GM06990 (cell line): Measurements from ENCODE around the gene TCF4.

Experiments used
- DNase-seq: peaks from one replicate; pipeline ENCODE4 v3.0.0-alpha.2; 2011; ENCODE audit not compliant: insufficient read length; ENCODE audit errors: extremely low read depth
- H3K27me3 ChIP-seq: replicated peaks from 2 replicates; pipeline ENCODE4 v1.6.0; 2011; ENCODE audit warnings: low read length; ENCODE audit not compliant: control insufficient read depth, insufficient read depth
- H3K36me3 ChIP-seq: 2 replicates; pipeline ENCODE4 v1.5.1; 2011; ENCODE audit warnings: low read length; ENCODE audit not compliant: control insufficient read depth, insufficient read depth
- H3K4me3 ChIP-seq: replicated peaks from 2 replicates; pipeline ENCODE4 v1.5.1; 2011; ENCODE audit warnings: low read depth, mild to moderate bottlenecking, control low read depth, low read length
- CTCF ChIP-seq: IDR thresholded peaks from 2 replicates; pipeline ENCODE4 v1.5.1; 2011; ENCODE audit warnings: low read length, control low read depth, mild to moderate bottlenecking, inconsistent platforms; ENCODE audit not compliant: insufficient read depth, poor library complexity, severe bottlenecking

Gene TCF4

GRCh38 chr18:55219059-55219458, 368.9 kb downstream of the TCF4 start:
- Histone ChIP-seq H3K4me3 (no peak overlapping the region), H3K27me3 (no peaks in the 10 kb centered on the region), H3K36me3 (no peaks in the 10 kb centered on the region)
- DNase-seq = no peak
- no peak for TF ChIP-seq CTCF

GRCh38 chr18:55214969-55215368, 373.0 kb downstream of the TCF4 start:
- DNase-seq = no peak
- H3K4me3 ChIP-seq = no peak overlapping the region

DNA sequence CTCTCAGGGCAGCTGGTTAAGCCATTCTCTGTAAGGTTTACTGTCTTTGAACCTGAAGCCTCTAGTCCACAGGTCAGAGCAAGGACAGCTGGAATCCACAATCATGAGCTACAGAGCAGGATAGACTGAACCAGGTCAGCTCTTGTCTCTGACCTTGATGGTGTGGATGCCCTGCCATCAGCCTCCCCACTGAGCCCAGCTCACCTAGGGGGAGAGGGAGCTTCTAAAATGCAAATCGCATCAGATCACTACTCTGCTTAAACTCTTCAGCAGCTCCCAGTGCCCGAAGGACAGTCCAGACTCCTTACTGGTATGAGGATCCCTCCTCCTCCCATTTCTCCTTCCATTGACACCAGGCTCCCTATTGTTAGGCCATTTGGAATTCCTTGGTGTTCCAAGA, 373.5 kb downstream of the TCF4 start:
- H3K36me3 ChIP-seq = no peaks in the 10 kb centered on the region
- no peak for TF ChIP-seq CTCF
- no peaks in the 10 kb centered on the region for H3K27me3 ChIP-seq
- H3K4me3 ChIP-seq = no peak overlapping the region
- no peak for DNase-seq

More at GRCh38 chr18:55214969-55215368, 373.0 kb downstream of the TCF4 start:
- no peaks in the 10 kb centered on the region for H3K27me3 ChIP-seq
- no peaks in the 10 kb centered on the region for H3K36me3 ChIP-seq
- no peak for TF ChIP-seq CTCF

- Histone ChIP-seq H3K27me3 (no peaks in the 10 kb centered on the region), H3K36me3 (no peaks in the 10 kb centered on the region), H3K4me3 (no peak overlapping the region)
- TF ChIP-seq CTCF = no peak
- no peak for DNase-seq
Observed at GRCh38 chr18:55213586-55213985, 374.4 kb downstream of the TCF4 start.

DNA sequence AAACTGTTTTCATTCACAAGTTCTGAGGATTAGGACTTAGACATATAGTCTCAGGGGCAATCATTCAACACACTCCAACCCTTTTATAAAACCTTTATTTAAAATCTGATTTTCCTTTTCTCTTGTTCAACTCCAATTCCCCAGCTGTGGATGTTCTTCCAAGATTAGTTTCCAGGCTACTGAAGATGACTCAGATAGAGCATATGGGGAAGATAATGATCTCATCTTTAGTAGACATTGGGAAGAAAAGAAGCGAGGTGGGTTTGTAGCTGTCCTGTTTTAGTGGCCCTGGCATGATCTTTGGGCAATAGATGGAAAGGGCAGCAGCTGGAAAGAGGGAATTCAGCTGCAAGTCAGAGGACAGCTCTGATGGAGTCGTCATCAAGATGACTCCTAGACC, 381.1 kb downstream of the TCF4 start:
- no peaks in the 10 kb centered on the region for H3K27me3 ChIP-seq
- no peak for DNase-seq
- no peaks in the 10 kb centered on the region for H3K36me3 ChIP-seq
- H3K4me3 ChIP-seq = no peak overlapping the region
- no peak for TF ChIP-seq CTCF

- H3K27me3 ChIP-seq = no peaks in the 10 kb centered on the region
- TF ChIP-seq CTCF = no peak
- H3K36me3 ChIP-seq = no peaks in the 10 kb centered on the region
Observed at GRCh38 chr18:55202232-55202917, 385.6 kb downstream of the TCF4 start.

More at GRCh38 chr18:55202232-55202917, 385.6 kb downstream of the TCF4 start:
- no peak for DNase-seq
- H3K4me3 ChIP-seq = no peak overlapping the region
